Measurements from ENCODE around the gene GINM1.

GINM1 gene

GRCh38 chr6:149545754-149546471 is 20.3 kb upstream of the GINM1 start, which contains the start of gene PPIL4:
TSS of gene PPIL4 (minus strand) at chr6:149546043. CDS start at chr6:149546005, 38 bp downstream.
- H3K4me3 ChIP-seq (replicated peaks; ENCODE audit: low read depth, low read length): peak within 1 kb of the TSS; percentile 99
- DNase-seq (ENCODE audit: low read depth): peak; percentile 97
- TF ChIP-seq CTCF (IDR thresholded peaks at IDR 0.05; ENCODE audit: low read length, missing control alignments): peak; percentile 65

DNA sequence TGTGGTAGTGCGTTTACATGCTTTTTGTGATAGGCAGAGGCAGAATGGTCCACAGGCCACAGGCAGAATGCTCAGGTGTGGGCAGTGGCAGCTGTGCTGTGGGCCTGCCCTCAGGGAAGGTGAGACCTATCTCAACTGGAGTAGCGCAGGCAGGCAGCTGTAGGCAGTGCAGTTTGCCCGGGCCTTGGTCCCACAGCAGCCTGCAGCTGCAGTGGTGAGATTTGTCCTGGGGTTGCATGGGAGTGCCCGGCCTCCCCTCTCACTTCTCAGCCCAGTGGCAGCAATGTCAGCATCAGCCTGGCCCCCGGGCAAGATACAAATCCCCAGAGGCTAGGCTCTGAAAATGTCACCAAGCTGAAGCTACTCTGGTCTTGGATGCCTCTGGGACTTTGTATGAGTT is 14.3 kb upstream of the GINM1 start:
- no peak for DNase-seq (ENCODE audit: low read depth)
- no peak for TF ChIP-seq CTCF (IDR thresholded peaks at IDR 0.05; ENCODE audit: low read length, missing control alignments)
- H3K4me3 ChIP-seq (replicated peaks; ENCODE audit: low read depth, low read length): no peak overlapping the region

DNA sequence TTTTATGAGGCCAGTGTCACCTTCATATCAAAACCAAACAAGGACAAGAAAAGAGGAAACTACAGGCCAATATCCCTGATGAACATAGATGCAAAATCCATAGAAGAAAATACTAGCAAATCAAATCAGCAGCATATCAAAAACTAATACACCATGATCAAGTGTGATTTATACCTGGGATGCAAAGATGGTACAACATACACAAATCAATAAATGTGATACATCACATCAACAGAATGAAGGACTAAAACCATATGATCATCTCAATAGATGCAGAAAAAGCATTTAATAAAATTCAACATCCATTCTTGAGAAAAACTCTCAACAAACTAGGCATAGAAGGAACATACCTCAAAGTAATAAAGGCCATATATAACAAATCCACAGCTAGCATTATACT is 8.1 kb upstream of the GINM1 start:
- no peak overlapping the region for H3K4me3 ChIP-seq (replicated peaks; ENCODE audit: low read depth, low read length)
- no peak for TF ChIP-seq CTCF (IDR thresholded peaks at IDR 0.05; ENCODE audit: low read length, missing control alignments)
- DNase-seq (ENCODE audit: low read depth): no peak

DNA sequence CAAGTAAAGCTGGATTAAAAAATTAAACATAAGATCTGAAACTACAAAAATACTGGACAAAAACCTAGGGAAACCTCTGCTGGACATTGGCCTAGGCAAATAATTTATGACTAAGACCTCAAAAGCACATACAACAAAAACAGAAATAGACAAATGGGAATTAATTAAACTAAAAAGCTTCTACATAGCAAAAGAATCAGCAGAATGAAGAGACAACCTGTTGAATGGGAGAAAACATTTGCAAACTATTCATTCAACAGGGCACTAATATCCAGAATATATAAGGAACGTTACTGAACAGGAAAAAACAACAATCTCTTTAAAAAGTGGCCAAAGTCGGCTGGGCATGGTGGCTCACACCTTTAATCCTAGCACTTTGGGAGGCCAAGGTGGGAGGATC is 6.8 kb upstream of the GINM1 start:
- DNase-seq (ENCODE audit: low read depth): no peak
- TF ChIP-seq CTCF (IDR thresholded peaks at IDR 0.05; ENCODE audit: low read length, missing control alignments): no peak
- H3K4me3 ChIP-seq (replicated peaks; ENCODE audit: low read depth, low read length): no peak overlapping the region

GRCh38 chr6:149560736-149561135 is 5.4 kb upstream of the GINM1 start:
- H3K4me3 ChIP-seq (replicated peaks; ENCODE audit: low read depth, low read length): no peak overlapping the region
- peak; percentile 21 for DNase-seq (ENCODE audit: low read depth)
- TF ChIP-seq CTCF (IDR thresholded peaks at IDR 0.05; ENCODE audit: low read length, missing control alignments): peak; percentile 66

- H3K4me3 ChIP-seq (replicated peaks; ENCODE audit: low read depth, low read length): no peak overlapping the region
- DNase-seq (ENCODE audit: low read depth): peak; percentile 78
- TF ChIP-seq CTCF (IDR thresholded peaks at IDR 0.05; ENCODE audit: low read length, missing control alignments): no peak
These were observed 2.8 kb upstream of the GINM1 start for GRCh38 chr6:149563203-149563927.

Measured in fibroblast of pulmonary artery (primary cell).